Panc1 (cell line): Measurements from ENCODE around the gene KNTC1.
"Not testable (repeated sequence)": the region's sequence is repeated elsewhere in the genome, so short reads cannot be mapped to it uniquely, and the experiment has no call there.

Experiments used
- CTCF ChIP-seq: fragments of 450-650 bp; IDR thresholded peaks from 2 replicates; pipeline ENCODE4 v1.5.1; 2017; ENCODE audit warnings: mild to moderate bottlenecking
- POLR2AphosphoS5 ChIP-seq: IDR thresholded peaks from 2 replicates; pipeline ENCODE4 v1.6.1; 2012; ENCODE audit warnings: mild to moderate bottlenecking, low read depth, low read length, moderate library complexity
- REST ChIP-seq, 2 experiments: IDR thresholded peaks; 2 replicates each; pipeline ENCODE4 v1.6.1; 2011 to 2012; ENCODE audit warnings: low read depth in 2 of 2, control low read depth in 1 of 2, low read length in 1 of 2, mild to moderate bottlenecking in 1 of 2, moderate library complexity in 1 of 2; ENCODE audit not compliant: insufficient read depth in 1 of 2
- SIN3A ChIP-seq: IDR thresholded peaks from 2 replicates; pipeline ENCODE4 v1.6.1; 2012; ENCODE audit warnings: low read depth, mild to moderate bottlenecking, low read length, moderate library complexity, borderline replicate concordance; ENCODE audit not compliant: insufficient read depth

- not testable (repeated sequence) for TF ChIP-seq POLR2AphosphoS5; SIN3A; CTCF; REST (IDR thresholded peaks at IDR 0.05; ENCODE audit: insufficient read depth in 1 of 2, low read depth in 2 of 2, low read length in 1 of 2)
Measured at GRCh38 chr12:122484385-122484784, 42.7 kb upstream of the KNTC1 start.
